HEK293 (cell line): ENCODE measurements around the gene XBP1.

Experiments
- CTCF ChIA-PET: fragments of 350-600 bp; formaldehyde crosslinking; extraction: SDS; loops from one replicate; lab custom pipeline; 2021; ENCODE audit warnings: antibody characterized with exemption; lab: Yijun Ruan, JAX
- POLR2A ChIA-PET: fragments of 300-600 bp; formaldehyde crosslinking; extraction: SDS; loops from one replicate; lab custom pipeline; 2020; ENCODE audit warnings: antibody characterized with exemption, inconsistent platforms; lab: Yijun Ruan, JAX
- H3K27ac ChIP-seq: fragments of 200-500 bp; sonication (Bioruptor generic); 2 replicates; pipeline ENCODE4 v1.5.1; 2014; ENCODE audit warnings: low read depth, low read length, control low read depth, inconsistent platforms; ENCODE audit errors: extremely low read depth
- H3K36me3 ChIP-seq, 2 experiments: fragments of 200-500 bp in 1 of 2; sonication (Bioruptor generic) in 1 of 2; 1 replicate in 1 of 2; 2 replicates in 1 of 2; pipeline ENCODE4 v1.5.1; 2014 to 2017; ENCODE audit warnings: inconsistent platforms in 2 of 2, low read length in 2 of 2; ENCODE audit not compliant: control insufficient read depth in 2 of 2, insufficient read depth in 1 of 2
- H3K4me1 ChIP-seq: fragments of 200-500 bp; sonication (Bioruptor generic); 2 replicates; pipeline ENCODE4 v1.5.1; 2014; ENCODE audit warnings: mild to moderate bottlenecking, low read length, inconsistent platforms; ENCODE audit not compliant: control insufficient read depth, insufficient read depth
- H3K4me3 ChIP-seq: 2 replicates; pipeline ENCODE4 v1.5.1; 2011; ENCODE audit warnings: low read depth, mild to moderate bottlenecking, control low read depth, low read length, moderate library complexity
- H3K9me3 ChIP-seq: fragments of 200-500 bp; sonication (Bioruptor generic); 2 replicates; pipeline ENCODE4 v1.5.1; 2014; ENCODE audit warnings: low read depth, low read length, inconsistent platforms; ENCODE audit not compliant: control insufficient read depth, insufficient read depth
- EGR2 ChIP-seq: fragments of 450-650 bp; formaldehyde crosslinking; IDR thresholded peaks from 2 replicates; pipeline ENCODE4 v1.5.1; 2016; ENCODE audit warnings: low read depth, missing biosample characterization, missing genetic modification characterization
- SP2 ChIP-seq: fragments of 450-650 bp; formaldehyde crosslinking; IDR thresholded peaks from 2 replicates; pipeline ENCODE4 v1.5.1; 2016; ENCODE audit warnings: missing biosample characterization, missing genetic modification characterization
- SP7 ChIP-seq: fragments of 450-650 bp; formaldehyde crosslinking; IDR thresholded peaks from 2 replicates; pipeline ENCODE4 v1.5.1; 2016; ENCODE audit warnings: missing biosample characterization, missing genetic modification characterization
- ZBTB8A ChIP-seq: fragments of 450-650 bp; formaldehyde crosslinking; IDR thresholded peaks from 2 replicates; pipeline ENCODE4 v1.5.1; 2016; ENCODE audit warnings: missing biosample characterization, missing genetic modification characterization
- ZFHX2 ChIP-seq: fragments of 450-650 bp; formaldehyde crosslinking; conservative IDR thresholded peaks from 2 replicates; pipeline ENCODE4 v1.5.1; 2016; ENCODE audit warnings: missing biosample characterization, missing genetic modification characterization
- ZNF221 ChIP-seq: fragments of 450-650 bp; formaldehyde crosslinking; IDR thresholded peaks from 2 replicates; pipeline ENCODE4 v1.5.1; 2017; ENCODE audit warnings: missing biosample characterization, missing genetic modification characterization, borderline replicate concordance
- ZNF626 ChIP-seq: fragments of 450-650 bp; sonication (Bioruptor Pico); formaldehyde crosslinking; IDR thresholded peaks from 2 replicates; pipeline ENCODE4 v1.5.1; 2018; ENCODE audit warnings: missing biosample characterization, missing genetic modification characterization, inconsistent platforms
- ZNF629 ChIP-seq: fragments of 450-650 bp; formaldehyde crosslinking; IDR thresholded peaks from 2 replicates; pipeline ENCODE4 v1.5.1; 2017; ENCODE audit warnings: missing biosample characterization, missing genetic modification characterization
- ZNF654 ChIP-seq: fragments of 450-650 bp; formaldehyde crosslinking; IDR thresholded peaks from 2 replicates; pipeline ENCODE4 v1.5.1; 2016; ENCODE audit warnings: low read depth, missing biosample characterization, missing genetic modification characterization
- ZNF707 ChIP-seq: fragments of 450-650 bp; formaldehyde crosslinking; IDR thresholded peaks from 2 replicates; pipeline ENCODE4 v1.5.1; 2016; ENCODE audit warnings: missing biosample characterization, missing genetic modification characterization
- ZNF76 ChIP-seq: fragments of 450-650 bp; formaldehyde crosslinking; IDR thresholded peaks from 2 replicates; pipeline ENCODE4; 2016; ENCODE audit warnings: low read depth, missing biosample characterization, missing genetic modification characterization, borderline replicate concordance
- TF ChIP-seq, protein P1 (sequence below): fragments of 450-650 bp; formaldehyde crosslinking; IDR thresholded peaks from 2 replicates; pipeline ENCODE4 v1.5.1; 2016; ENCODE audit warnings: missing biosample characterization, missing genetic modification characterization
- TF ChIP-seq, protein P2 (sequence below): fragments of 450-650 bp; formaldehyde crosslinking; IDR thresholded peaks from 2 replicates; pipeline ENCODE4 v1.5.1; 2016; ENCODE audit warnings: missing biosample characterization, missing genetic modification characterization
- TF ChIP-seq, protein P3 (sequence below): sonication (generic); formaldehyde crosslinking; IDR thresholded peaks from 2 replicates; pipeline ENCODE4 v1.8.1; 2022; ENCODE audit warnings: mild to moderate bottlenecking, moderate library complexity, missing genetic modification reagents
- TF ChIP-seq, protein P4 (sequence below): fragments of 450-650 bp; formaldehyde crosslinking; IDR thresholded peaks from 2 replicates; pipeline ENCODE4 v1.5.1; 2016; ENCODE audit warnings: missing biosample characterization, missing genetic modification characterization, borderline replicate concordance
- TF ChIP-seq, protein P5 (sequence below): fragments of 450-650 bp; formaldehyde crosslinking; conservative IDR thresholded peaks from 2 replicates; pipeline ENCODE4 v1.5.1; 2016; ENCODE audit warnings: low read depth, missing biosample characterization, missing genetic modification characterization
- TF ChIP-seq, protein P6 (sequence below): fragments of 450-650 bp; formaldehyde crosslinking; IDR thresholded peaks from 2 replicates; pipeline ENCODE4 v1.5.1; 2016; ENCODE audit warnings: missing biosample characterization, missing genetic modification characterization

XBP1 gene

DNA sequence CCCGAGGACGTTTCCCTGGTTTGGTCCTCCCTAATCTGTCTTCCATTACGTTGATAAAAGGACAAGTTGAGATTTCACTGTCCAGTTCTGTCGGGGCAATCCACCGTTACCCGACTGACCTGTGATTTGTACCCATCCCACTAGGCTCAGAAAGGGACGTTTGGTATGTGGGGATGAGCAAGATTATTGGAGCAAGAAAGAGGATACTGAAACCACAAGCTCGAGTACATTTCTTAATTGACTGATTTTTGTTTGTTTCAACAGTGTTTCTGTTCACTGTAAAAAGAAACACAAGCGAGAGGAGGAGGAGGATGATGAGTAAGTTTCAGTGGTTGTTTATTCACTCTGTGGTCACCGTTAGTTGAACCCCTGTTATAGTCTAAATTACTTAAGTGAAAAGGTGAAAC, 26.9 kb downstream of the XBP1 start (continued):
- TF ChIP-seq, protein P1, sequence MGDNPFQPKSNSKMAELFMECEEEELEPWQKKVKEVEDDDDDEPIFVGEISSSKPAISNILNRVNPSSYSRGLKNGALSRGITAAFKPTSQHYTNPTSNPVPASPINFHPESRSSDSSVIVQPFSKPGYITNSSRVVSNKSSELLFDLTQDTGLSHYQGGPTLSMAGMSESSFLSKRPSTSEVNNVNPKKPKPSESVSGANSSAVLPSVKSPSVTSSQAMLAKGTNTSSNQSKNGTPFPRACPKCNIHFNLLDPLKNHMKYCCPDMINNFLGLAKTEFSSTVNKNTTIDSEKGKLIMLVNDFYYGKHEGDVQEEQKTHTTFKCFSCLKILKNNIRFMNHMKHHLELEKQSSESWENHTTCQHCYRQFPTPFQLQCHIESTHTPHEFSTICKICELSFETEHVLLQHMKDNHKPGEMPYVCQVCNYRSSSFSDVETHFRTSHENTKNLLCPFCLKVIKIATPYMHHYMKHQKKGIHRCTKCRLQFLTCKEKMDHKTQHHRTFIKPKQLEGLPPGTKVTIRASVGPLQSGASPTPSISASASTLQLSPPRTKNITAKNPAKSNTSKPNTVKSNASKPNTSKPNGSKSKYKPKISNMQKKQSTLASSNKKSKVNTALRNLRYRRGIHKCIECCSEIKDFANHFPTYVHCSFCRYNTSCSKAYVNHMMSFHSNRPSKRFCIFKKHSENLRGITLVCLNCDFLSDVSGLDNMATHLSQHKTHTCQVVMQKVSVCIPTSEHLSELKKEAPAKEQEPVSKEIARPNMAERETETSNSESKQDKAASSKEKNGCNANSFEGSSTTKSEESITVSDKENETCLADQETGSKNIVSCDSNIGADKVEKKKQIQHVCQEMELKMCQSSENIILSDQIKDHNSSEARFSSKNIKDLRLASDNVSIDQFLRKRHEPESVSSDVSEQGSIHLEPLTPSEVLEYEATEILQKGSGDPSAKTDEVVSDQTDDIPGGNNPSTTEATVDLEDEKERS: no peak
- no peak for TF ChIP-seq ZNF76 (tag by site-specific recombination)
- TF ChIP-seq ZNF221 (tag by site-specific recombination): no peak
- TF ChIP-seq SP7 (tag by site-specific recombination): no peak
- TF ChIP-seq ZNF707 (tag by site-specific recombination): no peak
- TF ChIP-seq, all 188 proteins: peak for 6

DNA sequence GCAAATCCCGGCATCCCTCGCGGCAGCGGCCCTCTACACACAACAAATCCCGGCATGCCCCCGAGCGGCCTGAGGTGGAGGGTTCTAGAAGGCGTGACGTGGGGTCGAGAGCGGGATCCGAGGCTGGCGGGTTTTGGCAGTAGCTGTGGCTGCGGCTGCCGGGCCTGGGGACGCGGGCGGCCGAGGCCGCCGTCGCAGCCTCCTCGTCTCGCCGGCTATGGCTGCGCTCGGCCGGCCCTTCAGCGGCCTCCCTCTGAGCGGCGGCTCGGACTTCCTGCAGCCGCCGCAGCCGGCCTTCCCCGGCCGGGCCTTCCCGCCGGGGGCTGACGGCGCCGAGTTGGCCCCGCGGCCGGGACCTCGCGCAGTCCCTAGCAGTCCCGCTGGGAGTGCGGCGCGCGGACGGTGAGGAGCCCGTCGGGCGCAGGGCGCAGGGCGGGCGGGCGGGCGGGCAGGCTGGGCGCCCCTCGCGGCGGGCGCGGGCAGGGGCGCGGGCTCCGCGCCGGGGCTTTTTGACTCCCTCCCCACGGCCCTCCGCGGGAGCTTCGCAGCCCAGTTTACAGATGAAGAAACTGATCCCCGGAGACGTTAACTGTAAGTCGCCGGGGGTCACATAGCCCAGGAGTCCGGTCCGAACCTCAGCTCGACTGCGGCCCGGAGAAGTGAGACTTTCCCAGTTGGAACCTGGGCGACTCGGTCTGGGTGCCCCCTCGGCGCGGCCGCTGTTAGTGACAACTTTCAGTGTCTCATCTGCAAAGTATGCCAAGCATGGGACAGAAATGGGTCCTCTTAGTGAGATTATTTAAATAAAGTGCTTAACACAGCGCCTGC, 27.5 kb downstream of the XBP1 start, which contains the start of gene CCDC117:
Gene CCDC117, plus strand, starts transcription at position 63 of the 828 bp plus-strand sequence. Its CDS starts 155 bp downstream, at position 218.
- Histone ChIP-seq H3K9me3 (no peaks in the 10 kb centered on the region), H3K36me3 (peaks cover 34 to 36% of the 10 kb centered on the region in 2 experiments), H3K27ac (peak within 1 kb of the TSS; percentile 97), H3K4me3 (peak within 1 kb of the TSS; percentile 65), H3K4me1 (no peaks in the 10 kb centered on the region)
- POLR2A ChIA-PET: interaction anchor here (0.6 to 2.6 kb wide), 11 partner anchors 8 to 374 kb away, joined by 3 to 25 read pairs (median 6); partner anchors contain the start of genes CHEK2, HSCB and XBP1
- CTCF ChIA-PET: interaction anchor here (0.6 to 2.5 kb wide), 6 partner anchors 11 to 698 kb away, joined by 3 to 8 read pairs (median 3); no protein-coding TSS in a partner anchor
- peak; percentile 54; the same call in 1 of the 2 replicates for TF ChIP-seq ZNF629 (tag by site-specific recombination)
- TF ChIP-seq ZNF626: 0 out of 2 replicates have a peak, but pooled peaks have one; percentile 8
- TF ChIP-seq ZBTB8A (tag by site-specific recombination): peak; percentile 76
- TF ChIP-seq SP2 (tag by site-specific recombination): 0 out of 2 replicates have a peak, but pooled peaks have one; percentile 10
- TF ChIP-seq, protein P2, sequence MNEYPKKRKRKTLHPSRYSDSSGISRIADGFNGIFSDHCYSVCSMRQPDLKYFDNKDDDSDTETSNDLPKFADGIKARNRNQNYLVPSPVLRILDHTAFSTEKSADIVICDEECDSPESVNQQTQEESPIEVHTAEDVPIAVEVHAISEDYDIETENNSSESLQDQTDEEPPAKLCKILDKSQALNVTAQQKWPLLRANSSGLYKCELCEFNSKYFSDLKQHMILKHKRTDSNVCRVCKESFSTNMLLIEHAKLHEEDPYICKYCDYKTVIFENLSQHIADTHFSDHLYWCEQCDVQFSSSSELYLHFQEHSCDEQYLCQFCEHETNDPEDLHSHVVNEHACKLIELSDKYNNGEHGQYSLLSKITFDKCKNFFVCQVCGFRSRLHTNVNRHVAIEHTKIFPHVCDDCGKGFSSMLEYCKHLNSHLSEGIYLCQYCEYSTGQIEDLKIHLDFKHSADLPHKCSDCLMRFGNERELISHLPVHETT: peak; percentile 60
- TF ChIP-seq, protein P3, sequence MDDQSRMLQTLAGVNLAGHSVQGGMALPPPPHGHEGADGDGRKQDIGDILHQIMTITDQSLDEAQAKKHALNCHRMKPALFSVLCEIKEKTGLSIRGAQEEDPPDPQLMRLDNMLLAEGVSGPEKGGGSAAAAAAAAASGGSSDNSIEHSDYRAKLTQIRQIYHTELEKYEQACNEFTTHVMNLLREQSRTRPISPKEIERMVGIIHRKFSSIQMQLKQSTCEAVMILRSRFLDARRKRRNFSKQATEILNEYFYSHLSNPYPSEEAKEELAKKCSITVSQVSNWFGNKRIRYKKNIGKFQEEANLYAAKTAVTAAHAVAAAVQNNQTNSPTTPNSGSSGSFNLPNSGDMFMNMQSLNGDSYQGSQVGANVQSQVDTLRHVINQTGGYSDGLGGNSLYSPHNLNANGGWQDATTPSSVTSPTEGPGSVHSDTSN (CRISPR knock-in tag): peak; percentile 71; the same call in 1 of the 2 replicates
- TF ChIP-seq, protein P4, sequence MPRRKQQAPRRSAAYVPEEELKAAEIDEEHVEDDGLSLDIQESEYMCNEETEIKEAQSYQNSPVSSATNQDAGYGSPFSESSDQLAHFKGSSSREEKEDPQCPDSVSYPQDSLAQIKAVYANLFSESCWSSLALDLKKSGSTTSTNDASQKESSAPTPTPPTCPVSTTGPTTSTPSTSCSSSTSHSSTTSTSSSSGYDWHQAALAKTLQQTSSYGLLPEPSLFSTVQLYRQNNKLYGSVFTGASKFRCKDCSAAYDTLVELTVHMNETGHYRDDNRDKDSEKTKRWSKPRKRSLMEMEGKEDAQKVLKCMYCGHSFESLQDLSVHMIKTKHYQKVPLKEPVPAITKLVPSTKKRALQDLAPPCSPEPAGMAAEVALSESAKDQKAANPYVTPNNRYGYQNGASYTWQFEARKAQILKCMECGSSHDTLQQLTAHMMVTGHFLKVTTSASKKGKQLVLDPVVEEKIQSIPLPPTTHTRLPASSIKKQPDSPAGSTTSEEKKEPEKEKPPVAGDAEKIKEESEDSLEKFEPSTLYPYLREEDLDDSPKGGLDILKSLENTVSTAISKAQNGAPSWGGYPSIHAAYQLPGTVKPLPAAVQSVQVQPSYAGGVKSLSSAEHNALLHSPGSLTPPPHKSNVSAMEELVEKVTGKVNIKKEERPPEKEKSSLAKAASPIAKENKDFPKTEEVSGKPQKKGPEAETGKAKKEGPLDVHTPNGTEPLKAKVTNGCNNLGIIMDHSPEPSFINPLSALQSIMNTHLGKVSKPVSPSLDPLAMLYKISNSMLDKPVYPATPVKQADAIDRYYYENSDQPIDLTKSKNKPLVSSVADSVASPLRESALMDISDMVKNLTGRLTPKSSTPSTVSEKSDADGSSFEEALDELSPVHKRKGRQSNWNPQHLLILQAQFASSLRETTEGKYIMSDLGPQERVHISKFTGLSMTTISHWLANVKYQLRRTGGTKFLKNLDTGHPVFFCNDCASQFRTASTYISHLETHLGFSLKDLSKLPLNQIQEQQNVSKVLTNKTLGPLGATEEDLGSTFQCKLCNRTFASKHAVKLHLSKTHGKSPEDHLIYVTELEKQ (tag by site-specific recombination): no peak
- no peak for TF ChIP-seq ZNF654
- TF ChIP-seq SP7 (tag by site-specific recombination): 0 out of 2 replicates have a peak, but pooled peaks have one; percentile 35
- TF ChIP-seq, protein P5, sequence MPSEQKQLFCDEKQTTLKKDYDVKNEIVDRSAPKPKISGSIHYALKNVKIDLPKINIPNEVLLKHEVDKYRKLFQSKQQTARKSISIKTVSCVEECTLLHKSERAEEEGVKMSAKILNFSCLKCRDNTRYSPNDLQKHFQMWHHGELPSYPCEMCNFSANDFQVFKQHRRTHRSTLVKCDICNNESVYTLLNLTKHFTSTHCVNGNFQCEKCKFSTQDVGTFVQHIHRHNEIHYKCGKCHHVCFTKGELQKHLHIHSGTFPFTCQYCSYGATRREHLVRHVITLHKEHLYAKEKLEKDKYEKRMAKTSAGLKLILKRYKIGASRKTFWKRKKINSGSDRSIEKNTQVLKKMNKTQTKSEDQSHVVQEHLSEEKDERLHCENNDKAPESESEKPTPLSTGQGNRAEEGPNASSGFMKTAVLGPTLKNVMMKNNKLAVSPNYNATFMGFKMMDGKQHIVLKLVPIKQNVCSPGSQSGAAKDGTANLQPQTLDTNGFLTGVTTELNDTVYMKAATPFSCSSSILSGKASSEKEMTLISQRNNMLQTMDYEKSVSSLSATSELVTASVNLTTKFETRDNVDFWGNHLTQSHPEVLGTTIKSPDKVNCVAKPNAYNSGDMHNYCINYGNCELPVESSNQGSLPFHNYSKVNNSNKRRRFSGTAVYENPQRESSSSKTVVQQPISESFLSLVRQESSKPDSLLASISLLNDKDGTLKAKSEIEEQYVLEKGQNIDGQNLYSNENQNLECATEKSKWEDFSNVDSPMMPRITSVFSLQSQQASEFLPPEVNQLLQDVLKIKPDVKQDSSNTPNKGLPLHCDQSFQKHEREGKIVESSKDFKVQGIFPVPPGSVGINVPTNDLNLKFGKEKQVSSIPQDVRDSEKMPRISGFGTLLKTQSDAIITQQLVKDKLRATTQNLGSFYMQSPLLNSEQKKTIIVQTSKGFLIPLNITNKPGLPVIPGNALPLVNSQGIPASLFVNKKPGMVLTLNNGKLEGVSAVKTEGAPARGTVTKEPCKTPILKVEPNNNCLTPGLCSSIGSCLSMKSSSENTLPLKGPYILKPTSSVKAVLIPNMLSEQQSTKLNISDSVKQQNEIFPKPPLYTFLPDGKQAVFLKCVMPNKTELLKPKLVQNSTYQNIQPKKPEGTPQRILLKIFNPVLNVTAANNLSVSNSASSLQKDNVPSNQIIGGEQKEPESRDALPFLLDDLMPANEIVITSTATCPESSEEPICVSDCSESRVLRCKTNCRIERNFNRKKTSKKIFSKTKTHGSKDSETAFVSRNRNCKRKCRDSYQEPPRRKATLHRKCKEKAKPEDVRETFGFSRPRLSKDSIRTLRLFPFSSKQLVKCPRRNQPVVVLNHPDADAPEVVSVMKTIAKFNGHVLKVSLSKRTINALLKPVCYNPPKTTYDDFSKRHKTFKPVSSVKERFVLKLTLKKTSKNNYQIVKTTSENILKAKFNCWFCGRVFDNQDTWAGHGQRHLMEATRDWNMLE (tag by site-specific recombination): no peak
- TF ChIP-seq EGR2 (tag by site-specific recombination): no peak
- TF ChIP-seq, protein P6, sequence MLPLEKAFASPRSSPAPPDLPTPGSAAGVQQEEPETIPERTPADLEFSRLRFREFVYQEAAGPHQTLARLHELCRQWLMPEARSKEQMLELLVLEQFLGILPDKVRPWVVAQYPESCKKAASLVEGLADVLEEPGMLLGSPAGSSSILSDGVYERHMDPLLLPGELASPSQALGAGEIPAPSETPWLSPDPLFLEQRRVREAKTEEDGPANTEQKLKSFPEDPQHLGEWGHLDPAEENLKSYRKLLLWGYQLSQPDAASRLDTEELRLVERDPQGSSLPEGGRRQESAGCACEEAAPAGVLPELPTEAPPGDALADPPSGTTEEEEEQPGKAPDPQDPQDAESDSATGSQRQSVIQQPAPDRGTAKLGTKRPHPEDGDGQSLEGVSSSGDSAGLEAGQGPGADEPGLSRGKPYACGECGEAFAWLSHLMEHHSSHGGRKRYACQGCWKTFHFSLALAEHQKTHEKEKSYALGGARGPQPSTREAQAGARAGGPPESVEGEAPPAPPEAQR (tag by site-specific recombination): 0 out of 2 replicates have a peak, but pooled peaks have one; percentile 26
- no peak for TF ChIP-seq ZFHX2 (tag by site-specific recombination)
